Osteoblast (primary cell): ENCODE measurements around the gene IFT122. TPM values are rescaled to one million over a fixed set of nuclear protein-coding genes. Genes with fewer than 3 reads are reported as not detected.
A peak's percentile ranks its signal among the peaks of the same experiment; 100 is the strongest.

Experiments
- DNase-seq: peaks from one replicate; pipeline ENCODE4 v3.0.0; 2011; ENCODE audit warnings: low spot score, mixed read lengths; ENCODE audit not compliant: insufficient read length; ENCODE audit errors: missing footprints
- H2AFZ ChIP-seq: 2 replicates; pipeline ENCODE4 v1.6.0; 2011; ENCODE audit warnings: mild to moderate bottlenecking, low read length
- H3K27ac ChIP-seq: 2 replicates; pipeline ENCODE4 v1.5.1; 2011; ENCODE audit warnings: mild to moderate bottlenecking, low read depth, low read length, moderate library complexity
- H3K27me3 ChIP-seq: 2 replicates; pipeline ENCODE4 v1.6.0; 2012; ENCODE audit warnings: mild to moderate bottlenecking, control low read depth, inconsistent platforms, low read length, moderate library complexity; ENCODE audit not compliant: insufficient read depth
- H3K36me3 ChIP-seq: 2 replicates; pipeline ENCODE4 v1.5.1; 2011; ENCODE audit warnings: mild to moderate bottlenecking, low read length, control low read depth, moderate library complexity; ENCODE audit not compliant: insufficient read depth
- H3K4me1 ChIP-seq: 2 replicates; pipeline ENCODE4 v1.5.1; 2011; ENCODE audit warnings: mild to moderate bottlenecking, low read length, control low read depth, moderate library complexity; ENCODE audit not compliant: insufficient read depth
- H3K4me2 ChIP-seq: 2 replicates; pipeline ENCODE4 v1.6.0; 2011; ENCODE audit warnings: mild to moderate bottlenecking, low read length; ENCODE audit not compliant: insufficient read depth
- H3K4me3 ChIP-seq: fragments of 200-600 bp; sonication (generic); 3 replicates; pipeline ENCODE4 v1.5.1; 2012; ENCODE audit warnings: mild to moderate bottlenecking, low read length, inconsistent platforms; ENCODE audit not compliant: insufficient read depth
- H3K79me2 ChIP-seq: 2 replicates; pipeline ENCODE4 v1.6.0; 2012; ENCODE audit warnings: mild to moderate bottlenecking, low read length, control low read depth, inconsistent platforms; ENCODE audit not compliant: insufficient read depth
- H3K9me3 ChIP-seq: 2 replicates; pipeline ENCODE4 v1.5.1; 2011; ENCODE audit warnings: low read depth, low read length, control low read depth
- H4K20me1 ChIP-seq: 2 replicates; pipeline ENCODE4 v1.6.0; 2012; ENCODE audit warnings: mild to moderate bottlenecking, low read length, control low read depth; ENCODE audit not compliant: insufficient read depth
- CTCF ChIP-seq: IDR thresholded peaks from 2 replicates; pipeline ENCODE4 v1.5.1; 2011; ENCODE audit warnings: mild to moderate bottlenecking, low read depth, low read length, moderate library complexity; ENCODE audit errors: extremely low read depth
- total RNA-seq: library from RNA; depleted of rRNA; stranded (reverse); fragments of >200 nt; gene quantifications from 2 replicates; pipeline ENCODE4 v1.2.3, GENCODE V29; 2012

The IFT122 gene
- total RNA-seq, 1 donor, result 30.4 TPM

GRCh38 chr3:129504471-129505100 lies 64.6 kb downstream of the IFT122 start:
- H3K4me3 ChIP-seq, result no peak overlapping the region
- no peak for TF ChIP-seq CTCF
- no peak overlapping the region for H2AFZ ChIP-seq
- H3K27ac ChIP-seq, result no peak overlapping the region
- no peak overlapping the region for H3K4me2 ChIP-seq
- no peaks in the 10 kb centered on the region for H4K20me1 ChIP-seq
- H3K4me1 ChIP-seq, result no peaks in the 10 kb centered on the region
- no peaks in the 10 kb centered on the region for H3K79me2 ChIP-seq
- H3K27me3 ChIP-seq, result no peaks in the 10 kb centered on the region
- H3K9me3 ChIP-seq, result no peaks in the 10 kb centered on the region
- DNase-seq, result no peak
- peaks cover 70% of the 10 kb centered on the region for H3K36me3 ChIP-seq

- H3K9me3 ChIP-seq, result no peaks in the 10 kb centered on the region
- peak; percentile 38 for DNase-seq
- H3K4me2 ChIP-seq, result no peak overlapping the region
- no peaks in the 10 kb centered on the region for H4K20me1 ChIP-seq
- H3K36me3 ChIP-seq, result peaks cover 65% of the 10 kb centered on the region
- H3K27ac ChIP-seq, result no peak overlapping the region
- no peaks in the 10 kb centered on the region for H3K79me2 ChIP-seq
- no peaks in the 10 kb centered on the region for H3K4me1 ChIP-seq
- no peaks in the 10 kb centered on the region for H3K27me3 ChIP-seq
- no peak for TF ChIP-seq CTCF
- H2AFZ ChIP-seq, result no peak overlapping the region
- H3K4me3 ChIP-seq, result no peak overlapping the region
Observed at GRCh38 chr3:129505341-129505740, 65.3 kb downstream of the IFT122 start.

- Histone ChIP-seq H3K27ac (no peak overlapping the region), H2AFZ (no peak overlapping the region), H3K9me3 (no peaks in the 10 kb centered on the region), H3K79me2 (no peaks in the 10 kb centered on the region), H3K4me2 (no peak overlapping the region), H3K4me3 (no peak overlapping the region), H3K27me3 (no peaks in the 10 kb centered on the region), H3K36me3 (peaks cover 63% of the 10 kb centered on the region), H4K20me1 (no peaks in the 10 kb centered on the region), H3K4me1 (no peaks in the 10 kb centered on the region)
- no peak for TF ChIP-seq CTCF
- peak; percentile 26 for DNase-seq
Observed at GRCh38 chr3:129506231-129506742, 66.3 kb downstream of the IFT122 start.

- TF ChIP-seq CTCF, result no peak
- Histone ChIP-seq H3K4me2 (no peak overlapping the region), H2AFZ (no peak overlapping the region), H3K79me2 (no peaks in the 10 kb centered on the region), H3K4me3 (no peak overlapping the region), H3K27me3 (no peaks in the 10 kb centered on the region), H3K9me3 (no peaks in the 10 kb centered on the region), H3K27ac (no peak overlapping the region), H3K4me1 (no peaks in the 10 kb centered on the region), H4K20me1 (no peaks in the 10 kb centered on the region), H3K36me3 (peaks cover 57% of the 10 kb centered on the region)
- DNase-seq, result no peak
Observed at GRCh38 chr3:129507181-129507831, 67.3 kb downstream of the IFT122 start.
